Measurements from ENCODE around the gene SPHK1.

The SPHK1 gene

DNA sequence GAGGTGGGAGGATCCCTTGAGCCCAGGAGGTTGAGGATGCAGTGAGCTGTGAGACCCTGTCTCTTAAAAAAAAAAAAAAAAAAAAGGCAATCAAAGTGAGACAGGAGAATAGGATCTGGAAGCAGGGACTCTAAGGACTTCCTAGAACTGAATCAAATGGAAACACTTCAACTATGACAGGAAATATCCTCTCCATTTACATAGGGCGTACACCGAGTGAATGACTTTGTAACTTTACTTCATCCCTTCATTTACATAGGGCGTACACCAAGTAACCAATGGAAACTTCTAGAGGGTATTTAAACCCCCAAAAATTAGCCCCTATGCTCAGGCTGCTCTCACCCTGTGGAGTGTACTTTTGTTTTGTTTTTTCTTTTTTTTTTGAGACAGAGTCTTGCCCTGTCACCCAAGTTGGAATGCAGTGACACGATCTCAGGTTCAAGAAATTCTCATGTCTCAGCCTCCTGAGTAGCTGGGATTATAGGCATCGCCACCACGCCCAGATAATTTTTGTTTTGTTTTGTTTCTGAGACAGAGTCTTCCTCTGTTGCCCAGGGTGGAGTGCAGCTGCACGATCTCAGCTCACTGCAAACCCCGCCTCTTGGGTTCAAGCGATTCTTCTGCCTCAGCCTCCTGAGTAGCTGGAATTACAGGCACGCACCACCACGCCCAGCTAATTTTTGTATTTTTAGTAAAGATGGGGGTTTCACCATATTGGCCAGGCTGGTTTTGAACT lies 21.1 kb upstream of the SPHK1 start:
- DNase-seq = no peak

DNA sequence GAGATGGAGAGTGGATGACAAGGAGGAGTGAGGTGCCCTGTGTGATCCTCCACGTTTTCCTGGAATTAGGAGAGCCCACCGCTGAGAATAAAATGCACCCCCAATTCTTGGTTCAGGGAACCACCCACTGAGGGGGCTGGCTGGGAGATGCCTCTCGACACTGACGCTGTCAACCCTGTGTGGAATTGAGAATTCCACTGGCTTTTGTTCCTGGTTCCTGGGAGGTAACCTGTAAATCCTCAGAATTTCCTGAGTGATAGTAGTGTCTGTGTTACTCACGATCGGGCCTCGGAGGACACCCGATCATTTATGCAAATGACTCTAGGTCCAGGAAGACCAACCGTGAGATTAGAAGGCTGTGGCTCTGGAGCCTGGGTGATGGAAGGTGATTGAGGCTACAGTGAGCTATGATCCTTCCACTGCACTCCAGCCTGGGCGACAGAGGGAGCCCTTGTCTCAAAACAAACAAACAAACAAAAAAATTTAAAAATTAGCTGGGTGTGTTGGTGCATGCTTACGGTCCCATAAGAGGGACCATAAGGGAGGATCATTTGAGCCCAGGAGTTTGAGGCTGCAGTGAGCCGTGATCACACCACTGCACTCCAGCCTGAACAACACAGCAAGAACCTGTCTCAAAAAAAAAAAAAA lies 19.0 kb upstream of the SPHK1 start:
- no peak for DNase-seq

DNA sequence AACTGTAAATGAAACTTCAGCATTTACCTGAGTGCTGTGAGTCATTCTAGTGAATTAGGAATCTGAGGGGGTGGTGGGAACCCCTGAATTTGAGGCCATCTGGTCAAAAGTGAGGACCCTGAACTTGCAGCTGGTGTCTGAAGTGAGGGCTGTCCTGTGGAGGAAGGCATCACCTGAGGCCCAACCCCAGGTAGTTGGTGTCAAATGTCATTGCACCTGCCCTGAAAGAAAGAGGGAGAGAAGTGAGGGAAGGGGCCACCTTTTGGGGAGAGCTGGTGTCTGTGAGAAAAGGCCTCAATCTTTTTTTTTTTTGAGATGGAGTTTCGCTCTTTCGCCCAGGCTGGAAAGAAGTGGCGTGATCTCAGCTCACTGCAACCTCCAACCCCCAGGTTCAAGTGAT lies 18.2 kb upstream of the SPHK1 start:
- DNase-seq = no peak

DNA sequence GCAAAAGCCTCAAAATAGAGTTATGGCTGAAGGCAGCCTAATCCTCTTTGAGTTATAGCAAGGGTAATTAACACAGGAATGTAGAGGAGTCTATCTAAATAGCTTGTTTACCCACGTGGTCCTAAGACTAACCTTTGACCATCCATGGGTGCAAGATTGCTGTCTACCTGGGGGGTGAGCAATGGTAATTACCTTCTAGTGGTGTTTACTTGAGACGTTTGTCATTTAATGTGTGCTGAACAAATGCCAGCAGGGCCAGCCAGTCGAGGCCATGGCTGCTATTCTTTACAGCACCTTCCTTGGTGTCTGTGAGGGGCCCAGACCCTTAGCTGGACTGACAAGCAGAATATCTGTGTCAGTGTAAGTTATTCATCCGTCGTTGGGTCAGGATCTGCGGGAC lies 16.8 kb upstream of the SPHK1 start:
- DNase-seq = no peak

DNA sequence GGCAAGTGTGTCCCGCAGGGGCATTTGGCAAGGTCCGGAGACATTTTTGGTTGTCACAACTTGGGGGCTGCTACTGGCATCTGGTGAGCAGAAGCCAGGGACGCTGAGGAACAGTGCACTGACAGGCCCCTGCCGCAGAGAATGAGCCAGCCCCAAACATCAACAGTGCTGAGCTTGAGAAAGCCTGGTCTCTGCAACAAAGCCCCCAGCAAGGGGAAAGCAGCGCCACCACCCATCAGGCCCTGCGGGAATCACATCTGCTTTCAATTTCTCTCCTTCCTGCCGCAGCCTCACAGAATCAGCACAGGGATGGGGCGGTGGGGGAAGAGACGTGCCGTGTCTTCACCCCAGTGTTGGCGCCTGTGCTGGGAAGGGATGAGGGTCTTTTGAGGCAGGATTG lies 15.9 kb upstream of the SPHK1 start:
- no peak for DNase-seq

DNA sequence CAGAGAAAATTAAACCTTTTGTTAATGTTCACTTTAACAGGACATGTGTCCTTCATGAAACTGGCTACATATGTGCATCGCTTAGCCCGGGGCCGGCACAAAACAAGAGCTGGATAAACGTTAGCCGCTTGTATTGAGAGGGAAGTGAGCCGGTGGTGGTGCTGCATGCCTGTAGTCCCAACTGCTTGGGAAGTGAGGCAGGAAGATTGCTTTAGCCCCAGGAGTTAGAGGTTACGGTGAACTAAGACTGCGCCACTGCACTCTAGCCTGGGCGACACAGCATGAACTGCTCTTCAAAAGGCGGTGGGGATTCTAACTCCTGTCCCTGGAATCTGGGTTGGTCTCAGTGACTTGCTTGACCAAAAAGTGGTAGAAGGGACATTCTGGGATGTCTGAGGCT lies 15.0 kb upstream of the SPHK1 start:
- DNase-seq = no peak

DNA sequence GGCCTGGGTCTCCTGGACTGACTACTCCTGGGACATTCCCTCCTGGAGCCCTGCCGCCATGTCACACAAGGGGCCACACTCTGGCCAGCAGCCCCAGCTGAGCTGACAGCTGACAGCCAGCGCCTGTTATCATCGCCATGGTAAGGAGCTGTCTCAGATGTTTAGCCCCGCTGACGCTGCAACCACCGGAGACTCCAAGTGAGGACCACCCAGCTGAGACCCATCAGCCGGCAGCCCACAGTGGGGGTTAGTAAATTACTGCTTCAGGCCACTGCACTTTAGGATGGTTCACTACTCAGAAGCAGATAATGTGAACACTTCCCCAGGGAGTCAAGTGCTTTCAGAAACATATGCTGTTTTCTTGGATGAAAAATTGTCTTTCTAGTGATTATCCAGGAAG lies 14.6 kb upstream of the SPHK1 start:
- no peak for DNase-seq

DNA sequence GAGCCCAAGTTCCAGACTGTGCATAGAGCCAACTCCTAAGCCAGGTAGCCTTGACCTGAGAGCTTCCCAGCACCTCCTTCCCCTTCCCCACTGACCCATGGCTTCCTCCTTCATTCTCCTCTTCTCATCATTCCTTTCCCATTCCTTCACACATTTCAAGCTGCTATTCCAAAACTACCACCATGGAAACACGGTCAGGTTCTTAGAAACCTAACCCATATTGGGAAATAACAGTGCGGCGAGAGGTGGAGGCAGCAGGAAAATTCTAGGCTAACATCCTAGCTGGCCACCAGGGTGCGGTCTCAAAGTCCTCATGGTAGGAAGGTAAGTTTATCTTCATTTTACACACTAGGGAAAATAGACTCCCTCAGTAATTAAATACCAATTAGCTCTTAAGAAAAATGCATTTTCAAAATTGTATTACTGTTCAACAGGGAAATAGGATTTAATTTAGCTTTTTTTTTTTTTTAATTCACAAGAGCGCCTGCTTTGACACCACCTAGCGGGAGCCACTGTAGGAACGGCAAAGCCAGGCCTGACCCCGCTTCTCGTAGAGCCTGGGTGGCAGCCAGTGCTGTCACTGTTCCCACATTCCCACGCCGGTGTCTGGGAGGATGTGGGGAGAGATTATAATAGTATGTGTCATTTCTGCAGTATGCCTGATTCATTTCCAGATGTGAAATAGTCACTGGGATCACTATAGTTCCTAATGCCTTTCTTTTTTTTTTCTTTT lies 14.0 kb upstream of the SPHK1 start:
- no peak for DNase-seq

DNA sequence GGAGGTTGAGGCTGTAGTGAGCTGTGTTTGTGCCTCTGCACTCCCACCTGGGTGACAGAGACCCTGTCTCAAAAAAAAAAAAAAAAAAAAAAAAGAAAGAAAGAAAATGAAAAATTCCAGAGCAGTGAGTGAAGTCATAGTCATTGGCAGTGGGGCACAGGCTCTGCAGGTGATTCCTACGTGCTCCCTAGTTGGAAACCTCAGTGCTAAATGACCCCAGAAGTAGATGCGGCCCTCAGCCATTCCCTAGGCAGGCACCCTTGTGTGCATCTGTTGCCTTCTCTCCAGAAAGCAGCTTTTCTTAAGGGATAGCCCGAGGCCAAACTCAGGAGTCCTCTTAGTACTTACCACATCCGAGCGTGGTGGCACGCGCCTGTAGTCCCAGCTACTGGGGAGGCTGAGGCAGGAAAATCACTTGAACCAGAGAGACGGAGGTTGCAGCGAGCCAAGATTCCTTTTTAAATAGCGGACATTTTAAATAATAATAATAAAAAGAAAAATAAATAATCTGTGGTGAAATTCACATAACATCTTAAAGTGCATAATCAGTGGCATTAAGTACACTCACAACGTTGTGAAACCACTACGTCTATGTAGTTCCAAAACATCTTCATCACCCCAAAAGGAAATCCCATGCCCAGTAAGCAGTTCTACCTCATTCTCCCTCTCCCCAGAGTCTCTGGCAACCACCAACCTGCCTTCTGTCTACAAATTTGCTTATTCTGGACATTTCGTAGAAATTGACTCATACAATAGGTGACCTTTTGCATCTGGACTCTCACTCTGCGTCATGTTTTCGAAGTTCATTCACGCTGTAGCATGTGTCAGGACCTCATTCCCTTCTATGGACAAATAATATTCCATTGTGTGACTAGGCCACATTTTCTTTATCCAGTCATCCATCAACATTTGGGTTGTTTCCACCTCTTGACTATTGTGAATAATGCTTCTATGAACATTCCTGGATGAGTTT lies 12.5 kb upstream of the SPHK1 start:
- no peak for DNase-seq

DNA sequence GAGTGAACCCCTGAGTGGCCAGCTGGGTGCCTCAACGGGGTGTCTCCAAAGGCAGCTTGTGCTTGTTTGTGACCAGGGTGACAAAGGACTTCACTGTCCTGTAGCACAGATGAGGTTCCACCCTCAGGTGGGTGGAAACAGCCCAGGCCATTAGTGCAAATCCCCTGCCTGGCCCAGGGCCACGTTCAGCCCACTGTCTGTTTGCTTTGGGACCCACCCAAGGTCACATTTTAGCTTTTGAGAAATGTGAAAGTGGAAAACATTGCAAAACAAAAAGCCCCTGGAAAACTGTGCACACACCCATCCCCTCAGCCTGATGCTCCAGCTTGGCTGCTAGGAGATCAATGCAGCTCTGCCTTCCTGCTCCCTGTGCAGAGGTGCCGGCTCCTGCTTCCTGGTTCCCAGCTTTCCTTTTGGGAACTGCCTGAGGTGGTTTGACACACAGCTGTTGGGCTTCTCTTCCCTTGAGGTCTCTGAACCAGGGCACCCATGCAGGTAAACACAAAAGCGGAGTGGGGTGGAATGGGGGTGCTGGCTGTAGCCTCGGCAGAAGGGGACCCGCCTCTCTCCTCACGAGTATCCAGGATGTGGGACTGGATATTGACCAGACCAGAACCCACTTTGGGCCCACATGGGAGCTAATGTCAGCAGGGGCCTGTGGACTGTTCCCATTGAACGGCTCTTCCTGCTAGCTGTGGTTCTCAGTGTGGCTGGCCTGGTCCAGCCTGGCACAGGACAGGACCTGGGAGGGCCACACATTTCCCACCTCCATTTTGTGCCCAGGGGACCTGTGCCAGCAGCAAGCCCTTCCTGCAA lies 7.9 kb upstream of the SPHK1 start:
- no peak for DNase-seq

DNA sequence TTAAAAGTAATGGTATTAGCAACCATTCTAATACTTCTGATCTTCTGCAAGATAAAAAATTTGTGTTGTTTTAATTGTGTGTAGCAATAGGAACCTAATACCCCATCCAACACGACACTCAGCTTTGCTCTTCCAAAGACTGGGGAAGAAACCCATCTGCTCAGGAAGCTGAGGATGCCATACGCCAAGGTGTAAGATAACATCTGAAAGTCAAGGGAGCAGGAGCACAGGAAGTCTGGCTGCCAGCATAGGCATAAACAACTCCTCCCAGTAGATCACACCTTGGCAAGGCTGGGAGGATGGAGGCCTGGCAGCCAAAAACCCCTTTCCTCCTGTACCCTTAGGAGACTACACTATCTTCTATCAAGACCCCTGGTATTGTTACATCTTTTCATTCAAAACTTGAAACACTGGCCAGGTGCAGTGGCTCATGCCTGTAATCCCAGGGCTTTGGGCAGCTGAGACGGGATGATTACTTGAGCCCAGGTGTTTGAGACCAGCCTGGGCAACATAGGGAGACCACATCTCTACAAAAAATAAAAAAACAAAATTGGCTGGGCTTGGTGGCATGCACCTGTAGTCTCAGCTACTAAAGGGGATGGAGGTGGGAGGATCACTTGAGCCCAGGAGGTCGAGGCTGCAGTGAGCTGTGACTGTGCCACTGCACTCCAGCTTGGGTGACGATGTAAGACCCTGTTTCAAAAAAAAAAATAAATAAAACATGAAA lies 5.7 kb upstream of the SPHK1 start:
- DNase-seq = no peak

DNA sequence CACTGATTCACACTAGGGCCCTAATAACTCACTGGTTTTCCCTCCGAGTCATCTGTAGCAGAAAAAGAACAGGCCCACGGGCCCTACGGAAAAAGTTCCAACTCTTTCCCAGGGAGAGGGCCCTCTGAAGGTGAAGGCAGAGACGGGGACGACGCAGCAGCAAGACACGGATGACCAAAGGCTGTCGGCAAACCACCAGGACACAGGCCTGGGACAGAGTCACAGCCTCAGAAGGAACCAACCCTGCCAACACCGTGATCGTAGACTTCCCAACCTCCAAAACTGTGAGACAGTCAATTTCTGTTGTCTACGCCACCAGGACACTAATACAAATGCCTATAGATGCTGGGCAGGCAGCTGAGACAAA lies 5.2 kb upstream of the SPHK1 start:
- no peak for DNase-seq

DNA sequence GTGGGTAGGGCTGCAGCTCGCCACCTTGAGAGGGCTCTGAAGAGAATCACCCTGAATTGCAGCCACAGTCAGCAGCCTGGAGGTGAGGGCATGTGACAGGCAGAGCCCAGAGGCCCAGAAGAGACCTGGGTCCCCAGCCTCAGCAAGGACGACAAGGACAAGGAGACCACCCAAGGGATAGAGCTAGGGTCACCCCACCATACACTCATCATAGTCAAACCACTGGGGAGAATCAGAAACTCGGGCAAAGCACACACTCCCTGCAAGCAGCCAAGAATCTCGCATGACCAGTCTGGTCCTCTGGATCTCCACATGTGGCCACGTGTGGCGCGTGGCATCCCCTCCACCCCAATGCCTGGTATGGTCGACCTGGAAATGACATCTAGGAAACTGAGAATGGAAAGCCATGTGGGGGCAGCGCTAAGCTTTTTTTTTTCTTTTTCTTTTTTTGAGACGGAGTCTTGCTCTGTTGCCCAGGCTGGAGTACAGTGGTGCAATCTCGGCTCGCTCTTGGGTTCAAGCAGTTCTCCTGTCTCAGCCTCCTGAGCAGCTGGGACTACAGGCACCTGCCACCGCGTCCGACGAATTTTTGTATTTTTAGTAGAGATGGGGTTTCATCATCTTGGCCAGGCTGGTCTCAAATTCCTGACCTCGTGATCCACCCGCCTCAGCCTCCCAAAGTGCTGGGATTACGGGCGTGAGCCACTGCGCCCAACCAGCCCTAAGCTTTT lies 4.6 kb upstream of the SPHK1 start:
- no peak for DNase-seq

DNA sequence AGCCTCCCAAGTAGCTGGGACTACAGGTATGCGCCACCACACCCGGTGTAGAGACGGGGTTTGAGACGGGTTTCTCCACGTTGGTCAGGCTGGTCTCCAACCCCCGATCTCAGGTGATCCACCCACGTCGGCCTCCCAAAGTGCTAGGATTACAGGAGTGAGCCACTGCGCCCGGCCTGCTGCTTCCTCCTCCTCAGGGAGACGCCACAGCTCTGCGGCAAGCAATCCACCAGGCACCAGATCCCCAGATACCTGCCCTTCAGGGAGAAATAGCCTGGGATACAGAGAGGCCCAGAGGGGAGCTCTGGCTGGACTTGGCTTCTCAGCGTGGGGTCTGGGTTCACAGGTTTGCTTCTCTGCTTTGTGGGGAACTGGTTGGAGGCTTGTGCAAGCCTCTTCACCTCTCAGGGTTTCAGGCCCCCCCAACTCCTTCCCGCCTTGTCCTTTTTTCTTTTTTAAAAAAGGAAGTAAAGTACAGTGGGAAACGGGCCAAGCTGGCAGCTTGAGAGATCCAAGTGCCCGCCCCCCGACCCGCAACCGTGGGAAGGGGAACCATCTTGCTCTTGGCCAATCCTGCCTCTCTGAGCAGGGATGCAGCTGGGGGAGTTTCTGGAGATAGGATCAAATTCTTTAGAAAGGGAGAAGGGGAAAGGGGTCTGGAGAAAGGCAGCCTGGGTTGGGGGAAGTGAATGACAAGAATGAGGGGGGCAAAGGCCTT lies 2.6 kb upstream of the SPHK1 start:
- no peak for DNase-seq

DNA sequence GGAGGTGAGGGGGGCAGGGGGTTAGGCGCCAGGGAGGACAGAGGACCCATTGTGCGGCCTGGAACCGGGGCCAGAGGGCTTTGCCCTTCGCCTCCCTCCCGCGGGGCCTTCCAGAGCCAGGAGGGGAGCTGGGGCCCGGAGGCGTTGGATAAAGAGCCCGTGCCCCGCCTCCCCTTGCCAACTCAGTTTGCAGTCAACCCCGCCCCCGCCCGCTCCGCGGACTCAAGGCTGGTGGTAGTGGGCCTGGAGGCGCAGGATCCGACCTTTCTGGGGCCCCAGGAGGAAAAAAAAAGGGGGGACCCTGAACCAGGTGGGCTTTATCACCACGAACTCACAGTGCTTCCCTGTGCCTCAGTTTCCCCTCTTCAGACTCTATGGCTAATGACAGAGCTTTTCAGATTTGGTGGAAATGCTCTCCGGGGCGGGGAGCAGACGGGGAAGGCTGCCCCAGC lies 2.0 kb upstream of the SPHK1 start:
- DNase-seq = no peak

DNA sequence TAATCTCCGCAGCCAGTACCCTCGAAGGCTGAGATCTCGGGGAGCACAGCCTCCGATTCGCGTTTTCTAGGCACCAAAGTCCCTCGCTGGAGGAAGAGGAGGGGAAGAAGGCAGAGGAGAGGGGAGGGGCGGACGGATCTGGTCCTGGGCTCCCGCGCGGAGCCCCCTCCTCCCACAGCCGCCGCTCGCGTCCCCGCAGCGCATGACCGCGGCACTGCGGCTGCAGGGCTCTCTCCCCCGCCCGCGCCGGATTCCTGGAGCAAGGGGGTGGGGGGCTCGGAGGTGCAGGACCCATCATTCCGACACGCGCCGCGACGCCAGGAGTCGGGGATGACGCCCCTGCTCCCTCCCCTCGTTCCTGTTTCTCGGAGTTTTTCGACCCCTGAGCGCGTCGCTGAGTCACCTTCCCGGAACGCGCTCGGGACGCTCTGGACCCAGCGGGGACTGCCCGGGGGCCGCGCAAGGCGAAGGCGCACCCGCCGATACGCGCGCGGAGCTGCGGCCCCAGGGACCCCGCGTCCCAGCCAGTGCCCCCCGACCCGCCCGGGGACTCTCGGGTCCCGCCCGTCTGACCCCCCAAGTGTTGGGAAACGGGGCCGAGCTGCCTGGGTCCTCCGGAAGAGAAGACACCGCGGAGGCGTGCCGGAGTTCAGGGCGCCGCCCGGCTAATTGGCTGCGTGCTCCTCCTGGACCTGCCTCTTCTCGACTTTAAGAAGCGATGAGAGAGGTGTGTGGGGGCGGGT lies 1.4 kb upstream of the SPHK1 start:
- peak; percentile 14 for DNase-seq

DNA sequence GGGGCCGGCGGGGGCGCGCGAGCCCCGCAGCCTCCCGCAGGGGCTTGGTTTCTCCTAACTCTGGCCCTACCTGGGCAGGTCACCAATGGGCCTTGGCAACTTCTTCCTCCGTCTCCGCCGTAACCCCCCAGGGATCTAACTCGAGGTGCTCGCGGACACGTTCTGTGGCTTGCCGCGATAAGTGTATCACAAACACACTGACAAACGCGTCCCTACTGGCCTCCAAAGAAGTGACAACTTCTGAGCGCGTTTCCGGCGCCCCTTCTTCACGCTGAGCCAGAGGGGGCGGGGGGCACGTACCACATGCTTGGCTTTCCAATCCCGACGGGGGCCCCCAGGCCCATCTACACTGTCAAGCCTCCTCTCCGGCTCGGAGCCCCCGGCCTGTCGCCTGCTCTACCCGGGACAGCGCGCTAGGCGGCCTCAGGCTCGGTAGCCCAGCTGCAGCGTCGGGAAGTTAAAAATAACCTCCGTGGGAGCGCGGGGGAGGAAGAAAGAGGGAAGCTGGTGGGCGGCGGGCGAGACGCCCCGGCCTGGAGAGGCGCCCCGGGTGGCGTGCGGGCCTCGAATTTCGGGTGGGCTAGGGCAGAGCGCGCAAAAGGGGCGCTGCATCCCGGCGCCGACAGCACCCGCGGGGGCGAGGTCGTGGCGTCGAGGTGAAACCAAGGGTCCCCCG lies 725 bp upstream of the SPHK1 start:
- no peak for DNase-seq

Measured in NCI-H510A (cell line).